Fibroblast of skin of abdomen (primary cell): Measurements from ENCODE around the gene CFAP221. TPM values are rescaled to one million over a fixed set of nuclear protein-coding genes. Genes with fewer than 3 reads are reported as not detected.
A peak's percentile ranks its signal among the peaks of the same experiment; 100 is the strongest.

Experiments used
- DNase-seq: peaks from one replicate; pipeline ENCODE4 v3.0.0-alpha.2; 2013
- polyA plus RNA-seq, 2 experiments: library from polyadenylated mRNA; unstranded; fragments of 120-200 nt; gene quantifications; one replicate each; pipeline ENCODE4 v1.2.1, GENCODE V29; 2013; ENCODE audit not compliant: insufficient read length in 2 of 2

Gene CFAP221
- polyA plus RNA-seq (2013, experiment 1 of 2; ENCODE audit: insufficient read length) = 0.95 TPM
- polyA plus RNA-seq (2013, experiment 2 of 2; ENCODE audit: insufficient read length) = 0.99 TPM

DNA sequence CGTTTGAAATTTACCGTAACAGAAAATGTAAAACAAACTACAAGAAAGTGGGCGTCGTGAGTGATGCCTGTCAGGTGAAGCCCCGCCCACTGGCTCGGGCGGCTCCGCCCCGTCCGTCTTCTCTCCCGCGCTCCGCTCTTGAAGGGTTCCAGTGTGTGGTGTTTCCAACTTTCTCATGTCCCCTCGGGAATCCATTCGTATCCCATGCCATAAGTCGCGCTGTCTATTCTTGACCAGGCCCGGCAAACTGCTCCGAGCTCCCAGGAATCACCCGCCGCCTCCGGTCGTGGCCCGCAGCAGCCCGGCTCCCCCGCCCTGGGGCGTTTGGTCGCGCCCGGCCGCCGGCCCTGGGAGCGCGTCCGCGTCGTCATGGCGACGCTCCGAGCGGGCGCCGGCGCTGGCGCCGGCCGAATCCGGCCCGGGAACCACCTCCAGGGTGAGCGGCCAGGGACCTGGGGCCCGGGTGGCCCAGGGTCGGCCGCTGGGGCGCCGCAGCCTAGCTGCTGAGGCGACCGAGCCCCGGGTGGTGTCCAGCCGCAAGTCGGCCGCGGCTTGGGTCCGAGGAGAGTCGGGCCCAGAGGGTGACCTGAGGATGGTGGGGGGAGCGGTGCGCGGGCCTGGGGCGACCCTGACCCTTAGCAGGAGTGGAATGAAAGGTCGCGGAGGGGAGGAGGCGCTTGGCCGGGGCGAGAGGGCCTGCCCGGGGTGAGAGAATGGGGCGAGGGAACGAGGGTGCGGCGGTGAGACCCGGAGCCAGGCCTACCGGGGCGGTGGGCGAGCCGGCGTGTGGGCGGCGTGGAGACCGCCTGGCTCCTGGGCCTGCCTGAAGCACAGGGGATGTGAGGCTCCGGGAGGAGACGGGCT lies at the start of gene CFAP221:
TSS of gene CFAP221 (plus strand) at position 375 of the 864 bp plus-strand sequence. CDS start 1,683 bp downstream, outside the sequence.
- peak; percentile 68 for DNase-seq

DNA sequence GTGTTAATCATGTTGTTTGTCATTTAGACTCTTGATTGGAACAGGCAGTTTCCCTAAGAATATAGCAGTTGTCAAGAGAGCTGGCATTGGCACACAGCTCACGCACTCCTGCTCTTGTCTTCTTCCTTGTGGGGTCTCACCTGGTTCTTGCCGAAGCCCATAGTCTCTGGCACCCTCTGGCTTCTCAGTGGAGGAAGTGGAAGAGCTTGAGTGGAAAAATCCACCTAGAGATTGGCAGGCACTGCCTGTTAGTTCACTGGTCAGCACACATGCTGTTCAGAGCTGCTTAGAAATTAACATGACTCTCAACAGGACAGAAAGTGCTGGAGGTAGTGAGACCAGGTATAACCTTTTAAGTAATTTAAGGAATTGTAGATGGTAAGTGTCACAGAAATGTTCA lies 48.3 kb upstream of the CFAP221 start:
- DNase-seq = no peak

DNA sequence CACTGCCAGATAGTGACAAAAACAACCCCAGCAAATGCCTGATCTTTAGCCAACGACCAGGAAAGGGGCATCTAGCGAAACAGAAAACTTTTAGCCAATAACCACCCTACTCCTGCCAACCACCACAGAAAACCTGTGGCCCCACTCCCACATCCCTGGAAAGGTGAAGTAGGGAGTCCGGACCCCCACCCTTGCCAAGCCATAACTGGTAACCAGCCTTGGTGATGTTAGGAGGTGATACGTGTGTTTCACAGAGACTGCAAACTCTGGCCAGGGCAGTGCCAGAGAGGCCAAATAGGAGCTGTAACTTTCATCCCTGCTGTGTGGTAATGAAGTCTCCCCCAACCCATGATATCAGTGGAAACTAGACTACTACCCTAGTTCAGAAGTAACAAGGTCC lies 47.6 kb upstream of the CFAP221 start:
- DNase-seq = no peak

DNA sequence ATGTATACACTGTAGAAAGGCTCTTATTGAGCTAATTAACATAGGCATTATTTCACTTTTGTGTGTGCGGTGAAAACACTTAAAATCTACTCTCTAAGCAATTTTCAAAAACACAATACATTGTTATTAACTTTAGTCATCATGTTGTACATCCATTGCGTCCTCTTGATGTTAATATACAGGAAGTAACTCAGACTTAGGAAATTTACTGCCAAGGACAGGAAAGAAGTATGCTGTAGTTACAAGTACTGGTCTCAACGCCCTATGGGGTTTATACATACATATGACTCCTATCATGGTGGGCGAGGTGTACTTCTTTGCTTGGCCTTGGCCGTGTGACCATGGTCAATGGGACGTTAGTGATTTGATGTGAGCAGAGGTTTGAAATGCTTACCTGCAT lies 35.5 kb upstream of the CFAP221 start:
- DNase-seq = no peak

DNA sequence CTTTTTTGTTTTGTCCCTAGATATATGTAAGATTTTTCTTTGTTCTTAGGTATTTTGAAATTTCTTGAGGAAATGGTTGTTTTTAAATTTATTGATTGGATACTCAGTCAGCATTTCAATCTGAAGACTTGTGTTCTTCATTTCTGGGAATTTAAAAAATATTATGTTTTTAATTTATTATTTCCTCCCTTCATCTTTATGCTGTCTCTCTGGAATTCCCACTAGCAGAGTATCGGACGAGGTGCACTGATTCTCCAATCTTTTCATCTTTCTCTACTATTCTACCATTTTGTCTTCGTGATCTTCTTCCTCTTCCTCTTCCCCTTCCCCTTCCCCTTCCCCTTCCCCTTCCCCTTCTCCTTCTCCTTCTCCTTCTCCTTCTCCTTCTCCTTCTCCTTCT lies 32.3 kb upstream of the CFAP221 start:
- no peak for DNase-seq

DNA sequence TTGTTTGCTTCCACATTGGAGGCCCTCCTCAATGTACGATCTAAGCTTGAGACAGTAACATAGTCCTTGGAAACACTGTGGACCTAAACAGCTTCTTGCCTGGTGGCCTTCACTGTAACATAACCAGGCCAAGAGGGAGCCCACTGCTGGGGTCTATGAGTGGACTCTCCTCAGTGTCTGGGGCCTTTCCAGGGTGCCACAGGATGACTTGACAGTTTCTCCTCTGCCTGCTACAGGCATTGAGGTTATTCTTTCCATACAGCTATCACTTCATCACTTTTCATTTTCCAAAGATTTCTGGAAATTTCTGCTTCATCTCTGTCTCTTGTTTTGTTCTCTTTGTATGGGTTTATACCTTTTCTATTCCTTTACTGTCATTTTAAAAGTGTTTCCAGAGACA lies 31.3 kb upstream of the CFAP221 start:
- DNase-seq = no peak

DNA sequence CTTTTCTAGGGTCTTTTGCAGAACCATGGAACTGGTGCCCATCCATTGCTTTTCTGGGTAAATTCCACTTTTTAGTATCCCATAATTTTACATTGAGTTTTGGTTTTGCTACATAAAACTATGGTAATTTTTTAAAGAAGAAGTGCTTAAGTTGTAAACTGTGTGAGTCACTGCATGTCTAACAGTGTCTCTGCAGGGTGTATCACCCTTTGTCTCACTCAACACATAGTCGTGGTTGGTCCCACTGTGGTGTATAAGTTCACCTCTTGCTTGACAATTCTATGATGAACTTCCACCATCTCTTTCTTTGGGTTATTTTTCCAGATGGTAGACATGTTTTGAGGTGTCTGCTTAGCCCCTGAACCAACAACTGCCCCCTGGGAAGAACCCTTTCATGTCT lies 30.4 kb upstream of the CFAP221 start:
- DNase-seq = no peak

DNA sequence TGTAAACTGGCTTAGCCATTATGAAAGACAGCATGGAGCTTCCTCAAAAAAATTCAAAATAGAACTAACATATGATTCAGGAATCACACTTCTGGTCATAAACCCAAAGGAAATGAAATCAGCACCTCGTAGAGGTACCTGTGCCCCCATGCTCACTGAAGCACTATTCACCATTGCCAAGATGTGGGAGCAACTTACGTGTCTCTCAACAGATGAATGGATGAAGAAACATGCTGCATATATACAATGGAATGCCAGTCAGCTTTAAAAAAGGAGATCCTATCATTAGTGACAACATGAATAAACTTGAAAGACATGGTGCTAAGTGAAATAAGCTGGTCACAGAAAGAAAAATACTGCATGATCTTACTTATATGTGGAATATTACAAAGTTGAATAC lies 28.1 kb upstream of the CFAP221 start:
- DNase-seq = no peak

DNA sequence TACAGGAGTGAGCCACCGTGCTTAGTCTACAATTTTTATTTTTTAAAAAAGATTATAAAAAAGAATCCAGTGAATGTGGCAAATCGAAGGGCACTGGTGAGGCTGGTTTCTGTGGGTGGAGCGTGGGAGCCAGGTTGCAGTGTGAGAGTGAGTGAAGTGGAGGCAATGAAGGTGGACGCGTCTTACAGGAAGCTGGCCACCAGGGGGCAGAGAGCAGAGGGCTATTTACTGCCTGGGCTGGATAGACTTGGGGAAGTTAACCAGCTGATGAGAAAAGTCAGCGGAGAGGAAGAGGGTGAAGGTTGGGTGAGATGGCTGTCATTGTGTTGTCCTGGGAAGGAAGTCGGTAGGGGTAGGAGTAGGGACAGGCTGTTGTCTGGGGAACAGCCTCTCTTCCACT lies 26.8 kb upstream of the CFAP221 start:
- DNase-seq = peak; percentile 33

DNA sequence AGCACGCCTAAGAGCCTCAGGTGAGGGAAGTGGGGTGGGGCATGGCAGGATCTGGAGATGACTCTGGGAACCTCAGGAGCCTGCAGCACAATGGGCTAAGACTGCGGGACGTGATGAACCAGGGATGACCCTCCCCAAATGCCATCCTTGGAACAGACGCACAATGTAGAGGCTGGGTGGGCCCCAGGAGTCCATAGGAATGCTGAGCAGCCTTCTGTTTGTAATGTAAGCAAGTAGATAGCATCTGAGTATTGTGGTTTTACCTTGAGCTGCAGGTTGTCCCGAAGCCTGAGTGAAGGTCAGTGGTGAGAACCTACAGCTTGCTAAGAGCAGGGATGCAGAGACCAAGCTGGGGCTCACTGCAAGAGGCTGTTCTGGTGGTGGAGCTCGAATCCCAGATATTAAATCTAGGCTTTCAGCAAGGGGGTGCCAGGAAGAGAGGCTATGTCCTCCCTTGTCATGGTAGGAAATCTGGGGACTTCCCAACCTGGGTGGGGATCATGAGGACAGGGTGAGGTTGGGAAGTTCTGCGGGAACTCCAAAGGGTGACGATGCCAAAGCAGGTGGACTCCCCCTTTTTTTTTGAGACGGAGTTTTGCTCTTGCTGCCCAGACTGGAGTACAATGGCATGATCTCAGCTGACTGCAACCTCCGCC lies 25.7 kb upstream of the CFAP221 start:
- DNase-seq = no peak

DNA sequence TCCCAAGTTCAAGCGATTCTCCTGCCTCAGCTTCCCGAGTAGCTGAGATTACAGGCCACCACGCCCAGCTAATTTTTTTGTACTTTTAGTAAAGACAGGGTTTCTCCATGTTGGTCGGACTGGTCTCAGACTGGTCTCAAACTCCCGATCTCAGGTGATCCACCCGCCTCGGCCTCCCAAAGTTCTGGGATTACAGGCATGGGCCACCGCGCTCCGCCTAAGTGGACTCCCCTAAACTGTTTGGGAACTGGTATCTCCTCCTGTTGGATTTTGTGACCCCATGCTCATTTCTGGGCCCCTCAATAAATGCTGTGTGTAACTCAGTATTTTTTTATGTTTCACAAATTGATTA lies 25.2 kb upstream of the CFAP221 start:
- DNase-seq = no peak

DNA sequence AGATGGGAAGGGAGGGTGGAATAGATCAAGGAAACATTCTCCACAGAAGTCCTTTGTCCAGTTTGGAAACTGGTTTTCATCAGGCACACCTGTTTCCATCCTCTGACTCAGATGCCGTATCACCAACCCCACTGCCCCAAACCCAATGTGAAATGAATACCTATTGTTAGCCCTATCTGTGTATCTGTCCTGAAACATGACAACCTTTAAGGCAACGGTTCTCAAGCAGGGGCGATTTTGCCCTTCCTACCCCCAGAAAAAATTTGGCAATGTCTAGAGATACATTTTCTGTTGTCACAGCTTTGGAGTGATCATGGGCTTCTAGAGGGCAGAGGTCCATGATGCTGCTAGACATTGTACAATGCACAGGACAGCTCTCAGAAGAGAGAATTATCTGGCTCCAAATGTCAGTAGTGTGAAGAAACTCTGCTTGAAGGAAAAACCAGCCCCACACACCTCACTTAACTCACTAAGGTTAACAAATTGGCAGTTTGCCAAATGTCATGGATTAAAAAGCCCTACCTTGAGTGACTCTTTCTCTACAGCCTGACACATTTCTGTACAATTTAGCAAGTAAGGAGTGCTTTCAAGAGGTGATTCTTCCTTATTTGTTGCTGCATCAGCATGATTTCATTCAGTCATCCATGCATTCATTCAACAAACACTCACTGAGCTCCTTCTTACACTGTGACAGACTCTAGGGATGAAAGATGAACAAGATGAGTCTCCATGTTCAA lies 23.4 kb upstream of the CFAP221 start:
- no peak for DNase-seq

DNA sequence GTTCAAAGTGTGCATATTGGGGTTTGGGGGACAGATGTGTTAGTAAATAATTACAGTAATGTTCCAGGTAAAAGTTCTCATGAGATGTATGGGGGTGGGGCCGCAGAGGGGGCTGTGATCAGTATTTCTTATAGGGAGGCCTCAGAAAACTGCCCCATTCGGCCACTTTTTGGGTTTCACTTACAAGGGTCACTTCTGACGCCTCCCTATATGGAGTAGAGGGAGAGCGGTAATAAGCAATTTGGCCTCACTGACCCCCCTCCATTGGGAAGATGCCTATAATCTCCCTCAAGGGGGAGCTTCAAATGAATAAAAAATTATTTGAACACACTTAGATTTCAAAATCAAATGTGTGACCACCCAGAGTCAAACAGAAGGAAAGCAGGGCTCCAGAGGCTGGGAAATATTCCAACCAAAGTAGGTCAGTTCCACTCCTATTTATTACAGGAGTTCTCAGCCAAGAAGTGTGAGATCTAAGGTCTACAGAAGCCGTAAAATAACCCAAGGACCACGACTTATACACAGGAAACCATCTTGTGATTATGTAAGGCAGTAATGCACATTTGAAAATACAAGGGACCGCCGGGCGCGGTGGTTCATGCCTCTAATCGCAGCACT lies 22.7 kb upstream of the CFAP221 start:
- DNase-seq = no peak

DNA sequence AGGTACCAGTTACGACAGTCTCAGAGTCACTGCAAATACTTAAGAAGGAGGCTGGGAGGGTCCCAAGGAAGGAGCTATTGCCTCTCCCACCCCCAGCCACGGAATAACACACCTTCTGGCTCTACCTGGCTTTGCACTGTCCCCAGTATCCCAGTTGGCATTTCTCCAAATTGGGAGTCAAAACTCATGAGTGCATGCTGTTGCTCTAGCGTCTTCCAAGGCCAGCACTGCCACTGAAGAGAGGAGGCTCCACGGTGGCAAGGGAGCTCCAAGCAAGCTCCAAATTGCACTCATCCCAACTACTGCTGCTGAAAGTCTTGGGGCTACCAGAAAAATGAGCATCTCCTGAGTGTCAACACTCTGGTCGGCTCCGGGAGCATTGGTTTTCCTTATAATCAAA lies 21.6 kb upstream of the CFAP221 start:
- no peak for DNase-seq

DNA sequence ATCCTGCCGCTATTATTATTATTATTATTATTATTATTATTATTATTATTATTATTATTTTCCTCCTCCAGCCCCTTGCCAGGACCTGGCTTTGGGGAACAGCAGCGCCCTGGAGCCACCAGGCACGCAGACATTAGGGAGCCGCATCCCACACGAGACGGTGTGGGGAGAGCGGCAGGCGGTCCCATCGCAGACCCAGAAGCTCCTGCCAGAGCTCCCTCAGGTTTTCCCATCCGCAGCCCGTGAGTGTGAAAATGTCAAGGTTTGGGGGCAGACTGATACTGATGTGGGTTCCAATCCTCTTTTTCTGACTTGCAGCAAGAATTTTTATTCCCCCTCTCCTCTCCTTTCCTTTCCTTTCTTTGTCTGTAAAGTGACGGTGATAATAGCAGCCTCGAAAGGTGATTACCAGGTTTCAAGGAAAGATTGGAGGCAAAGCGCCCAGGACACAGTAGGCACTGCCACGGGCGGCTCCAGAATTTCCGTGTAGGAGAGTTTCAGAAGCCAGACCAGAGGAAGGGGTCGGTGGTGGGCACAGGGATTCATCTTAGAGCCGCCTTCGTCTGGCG lies 20.8 kb upstream of the CFAP221 start:
- DNase-seq = no peak

DNA sequence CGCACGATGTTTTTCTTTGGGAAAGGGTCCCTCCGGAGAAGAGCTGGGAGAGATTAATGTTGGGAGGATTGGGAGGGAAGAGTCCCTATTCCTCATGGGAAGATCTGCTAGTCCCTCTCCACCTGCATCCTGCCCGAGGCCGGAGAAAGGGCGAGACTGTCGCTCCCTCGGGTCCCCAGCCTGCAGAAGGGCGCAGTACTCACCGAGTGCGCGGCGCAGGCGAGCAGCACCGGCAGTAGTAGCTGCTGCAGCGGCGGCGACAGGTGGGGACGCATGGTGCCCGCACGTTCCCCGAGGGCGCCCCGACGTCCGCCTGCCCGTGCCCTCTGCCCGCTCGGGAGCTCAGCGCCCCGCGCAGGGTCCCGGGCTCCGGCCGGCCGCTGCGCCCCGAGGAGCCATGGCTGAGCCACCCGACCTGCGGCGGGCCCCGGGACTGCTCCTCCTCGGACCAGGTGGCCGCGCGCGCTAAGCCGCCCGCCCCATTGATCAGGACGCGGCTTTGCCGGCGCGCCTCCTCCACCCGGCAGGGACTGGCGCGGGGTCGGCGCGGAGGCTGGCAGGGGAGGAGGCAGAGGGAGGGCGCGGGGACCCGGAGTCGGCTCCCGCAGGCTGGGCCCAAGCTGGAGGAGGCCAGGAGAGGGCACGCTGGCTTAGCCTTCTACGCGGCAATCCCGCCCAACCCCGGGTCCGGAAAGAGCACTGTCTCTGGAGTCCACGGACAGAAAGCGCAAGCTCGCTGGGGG lies 20.1 kb upstream of the CFAP221 start, which contains the start of gene SCTR:
TSS of gene SCTR (minus strand) at position 532 of the 743 bp plus-strand sequence. CDS start at position 275, 257 bp downstream.
- no peak for DNase-seq

DNA sequence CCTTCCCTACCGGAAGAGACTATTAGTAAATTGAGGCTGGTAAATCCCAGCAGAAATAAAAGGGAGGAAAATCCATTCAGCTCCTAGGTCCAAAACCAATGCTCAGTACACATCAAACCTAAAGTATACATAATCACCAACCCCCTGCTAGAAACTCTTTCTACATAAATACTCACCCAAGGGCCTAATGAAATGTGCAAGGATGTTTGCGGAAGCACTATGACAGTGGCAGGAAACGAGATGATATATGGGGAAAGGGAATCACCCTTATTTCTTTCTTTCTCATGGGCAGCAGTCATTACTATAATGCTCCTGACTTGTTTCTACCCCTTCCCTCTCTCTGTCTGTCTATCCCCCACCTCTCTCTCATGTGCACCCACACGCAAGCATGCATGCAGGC lies 18.6 kb upstream of the CFAP221 start:
- no peak for DNase-seq

DNA sequence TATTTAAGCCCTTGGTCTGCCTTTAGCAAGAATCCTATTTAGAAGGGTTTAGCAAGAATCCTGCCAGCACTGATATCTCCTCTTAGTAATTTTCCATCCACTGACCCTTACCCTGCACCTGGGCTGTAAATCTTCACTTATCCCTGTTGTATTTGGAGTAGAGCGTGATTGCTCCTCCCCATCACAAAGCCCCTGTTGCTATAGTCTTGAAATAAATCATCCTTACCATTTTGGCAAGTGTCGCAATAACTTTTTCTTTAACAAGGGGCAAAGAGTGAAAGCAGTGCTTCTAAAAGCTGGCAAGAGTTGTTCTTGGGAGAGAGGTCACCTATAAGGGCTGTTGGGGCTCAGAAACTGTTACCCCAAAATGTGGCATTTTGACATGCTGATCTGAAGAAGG lies 16.2 kb upstream of the CFAP221 start:
- no peak for DNase-seq

DNA sequence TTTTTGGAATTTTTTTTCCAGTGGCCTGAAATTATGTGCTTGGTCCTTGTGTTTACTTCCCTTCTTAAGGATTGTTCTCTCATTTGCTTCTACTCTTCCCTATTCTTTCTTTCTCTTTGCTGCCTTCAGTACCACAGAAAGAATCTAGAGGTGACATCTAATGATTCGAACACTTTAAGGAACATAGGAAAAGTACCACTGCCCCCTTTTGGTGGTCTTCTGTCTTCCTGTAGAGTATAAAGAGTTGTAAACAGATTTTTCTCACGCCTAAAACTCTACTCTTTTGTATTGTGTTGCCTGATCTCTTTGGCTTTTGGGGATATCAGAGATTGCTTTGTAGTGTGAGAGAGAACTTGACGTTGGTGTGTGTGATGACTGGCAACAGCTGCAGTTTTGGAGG lies 13.0 kb upstream of the CFAP221 start:
- DNase-seq = no peak

DNA sequence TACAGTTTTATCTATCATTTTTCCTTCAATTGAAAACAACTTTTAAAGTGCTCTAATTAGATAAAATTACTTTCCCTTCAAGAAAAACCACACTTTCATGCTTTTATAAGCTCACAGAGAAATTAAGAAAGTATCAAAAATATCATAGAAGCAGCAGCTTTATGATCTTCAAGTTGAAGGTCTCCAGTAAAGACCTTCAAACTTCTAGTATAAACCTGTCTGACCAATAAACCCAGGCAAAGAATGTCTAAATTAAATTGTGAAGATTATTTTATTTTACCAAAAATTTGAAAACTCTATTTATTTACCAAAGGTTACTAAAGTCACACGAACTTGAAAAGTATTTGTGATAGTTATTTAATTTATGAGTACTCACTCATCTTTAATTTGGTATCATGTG lies 10.7 kb upstream of the CFAP221 start:
- DNase-seq = no peak

DNA sequence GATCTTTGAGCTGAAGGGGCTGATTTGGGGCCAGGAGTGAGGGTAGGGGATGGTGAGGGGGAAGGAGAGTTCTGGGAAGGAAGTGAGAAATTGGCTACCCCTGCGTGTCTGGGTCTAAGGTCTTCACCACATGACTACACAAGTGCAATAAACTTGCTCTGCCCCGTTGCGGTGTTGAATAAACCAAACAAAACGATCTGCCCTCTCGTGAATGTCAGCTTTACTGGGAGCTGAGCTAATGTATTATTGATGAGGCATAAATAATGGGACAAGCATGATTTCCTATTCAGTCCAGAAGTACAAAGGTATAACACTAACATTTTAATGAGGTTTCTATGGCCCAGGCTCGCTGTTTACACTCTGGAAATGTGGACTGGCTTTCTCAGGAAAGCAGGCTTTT lies 8.0 kb upstream of the CFAP221 start:
- DNase-seq = no peak

DNA sequence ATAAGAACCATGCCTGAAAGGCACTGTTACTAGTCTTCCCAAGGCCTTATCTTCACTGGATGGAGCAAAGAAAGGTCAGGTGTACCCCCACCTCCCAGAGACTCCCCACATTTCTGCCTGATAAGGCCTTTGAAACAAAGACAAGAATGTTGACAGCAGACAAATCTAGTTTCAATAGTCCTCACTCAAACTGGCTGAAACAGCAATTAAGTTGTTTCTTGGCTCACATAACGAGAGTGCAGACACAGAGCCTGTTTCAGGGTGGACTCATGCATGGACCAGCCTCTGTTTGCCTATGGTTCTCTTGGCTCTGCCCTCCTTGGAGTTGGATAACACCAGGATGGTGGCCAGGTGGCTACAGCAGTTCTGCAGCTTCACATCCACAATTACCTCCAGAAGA lies 7.5 kb upstream of the CFAP221 start:
- DNase-seq = no peak
